K562 (cell line): Measurements from ENCODE around the gene SLC30A1. TPM values are rescaled to one million over a fixed set of nuclear protein-coding genes. Genes with fewer than 3 reads are reported as not detected.

Source experiments
- ATAC-seq: fragments of 200-7000 bp; cut with Tn5 transposase; 3 replicates; pipeline ENCODE4 v1.9.1; 2020; ENCODE audit warnings: moderate library complexity
- BruUV-seq: library from RNA; stranded (reverse); fragments of 400-500 nt; replicated peaks from 2 replicates; lab custom pipeline; 2021; lab: Mats Ljungman, UMichigan
- CTCF ChIA-PET: fragments of 300-600 bp; formaldehyde crosslinking; extraction: SDS; loops from one replicate; lab custom pipeline; 2021; ENCODE audit warnings: low intra/inter-chr PET ratio; lab: Yijun Ruan, JAX
- POLR2A ChIA-PET: fragments of 300-600, 350-650 bp; sonication (Branson Sonifier 250); formaldehyde crosslinking; extraction: SDS; loops from one replicate; lab custom pipeline; 2021; ENCODE audit warnings: antibody characterized with exemption, inconsistent platforms; lab: Yijun Ruan, JAX
- DNase-seq, 4 experiments: peaks; one replicate each; pipeline versions ENCODE4 v3.0.0 to v3.0.0-alpha.2; 2011 to 2018; ENCODE audit warnings: low spot score in 3 of 4, mixed read lengths in 3 of 4; ENCODE audit errors: extremely low read depth in 1 of 4
- FAIRE-seq: peaks from 2 replicates; lab custom pipeline; 2011; peaks lifted over from hg19 to GRCh38; lab: Jason Lieb, UNC
- H2AFZ ChIP-seq: 2 replicates; pipeline ENCODE4 v1.6.0; 2011; ENCODE audit warnings: low read depth, low read length, control low read depth, inconsistent platforms
- H3K27ac ChIP-seq: fragments of 200-600 bp; 3 replicates; pipeline ENCODE4 v1.8.0; 2011; ENCODE audit warnings: low read depth, mild to moderate bottlenecking, control low read depth, inconsistent platforms, low read length, moderate library complexity, mixed read lengths; ENCODE audit errors: extremely low read depth
- H3K27me3 ChIP-seq, 2 experiments: fragments of 300-600 bp in 1 of 2; 2 replicates in 1 of 2; 3 replicates in 1 of 2; pipeline versions ENCODE4 v1.6.0 to v1.8.0; 2011; ENCODE audit warnings: inconsistent platforms in 2 of 2, low read length in 2 of 2, mild to moderate bottlenecking in 1 of 2, mixed read lengths in 1 of 2, moderate library complexity in 1 of 2; ENCODE audit not compliant: control insufficient read depth in 2 of 2, insufficient read depth in 2 of 2
- H3K36me3 ChIP-seq: fragments of 300-600 bp; 3 replicates; pipeline ENCODE4 v1.8.0; 2011; ENCODE audit warnings: mild to moderate bottlenecking, low read length, inconsistent platforms; ENCODE audit not compliant: control insufficient read depth, insufficient read depth
- H3K4me1 ChIP-seq, 2 experiments: fragments of 200-600 bp in 1 of 2; replicated peaks in 1 of 2; 2 replicates in 1 of 2; 3 replicates in 1 of 2; pipeline versions ENCODE4 v1.5.1 to v1.8.0; 2011; ENCODE audit warnings: inconsistent platforms in 2 of 2, low read length in 2 of 2, mild to moderate bottlenecking in 1 of 2, mixed read lengths in 1 of 2, moderate library complexity in 1 of 2; ENCODE audit not compliant: control insufficient read depth in 2 of 2, insufficient read depth in 2 of 2
- H3K4me2 ChIP-seq: 2 replicates; pipeline ENCODE4 v1.6.1; 2011; ENCODE audit warnings: low read length, control low read depth, inconsistent platforms, mixed read lengths; ENCODE audit not compliant: insufficient read depth
- H3K4me3 ChIP-seq: fragments of 200-600 bp; sonication (generic), shearing (Covaris generic); 2 replicates; pipeline ENCODE4 v1.5.1; 2016; ENCODE audit warnings: control low read depth, inconsistent platforms
- H3K79me2 ChIP-seq: fragments of 200-600 bp; 3 replicates; pipeline ENCODE4 v1.8.0; 2011; ENCODE audit warnings: low read length, inconsistent platforms; ENCODE audit not compliant: control insufficient read depth, insufficient read depth
- H3K9ac ChIP-seq, 2 experiments: 2 replicates each; pipeline versions ENCODE4 v1.6.0 to v1.6.1; 2011; ENCODE audit warnings: low read depth in 2 of 2, low read length in 2 of 2, control low read depth in 1 of 2, inconsistent platforms in 1 of 2, mild to moderate bottlenecking in 1 of 2, mixed read lengths in 1 of 2; ENCODE audit not compliant: insufficient read depth in 1 of 2
- H3K9me1 ChIP-seq: one replicate; pipeline ENCODE4 v1.6.0; 2011; ENCODE audit warnings: inconsistent platforms, mild to moderate bottlenecking, low read length, moderate library complexity; ENCODE audit not compliant: control insufficient read depth, insufficient read depth
- H3K9me3 ChIP-seq: replicated peaks from 2 replicates; pipeline ENCODE4 v1.5.1; 2011; ENCODE audit warnings: low read depth, low read length, inconsistent platforms; ENCODE audit not compliant: control insufficient read depth, insufficient read depth
- H4K20me1 ChIP-seq: replicated peaks from 2 replicates; pipeline ENCODE4 v1.6.1; 2011; ENCODE audit warnings: low read length, inconsistent platforms, mixed read lengths; ENCODE audit not compliant: control insufficient read depth, insufficient read depth
- HNRNPK ChIP-seq: fragments of 200-400 bp; formaldehyde crosslinking; IDR thresholded peaks from one replicate; pipeline ENCODE4 v1.6.1; 2018; ENCODE audit warnings: mild to moderate bottlenecking, low read depth, low read length; ENCODE audit not compliant: poor library complexity, severe bottlenecking
- IRF9 ChIP-seq: fragments of 450-650 bp; IDR thresholded peaks from 2 replicates; pipeline ENCODE4 v1.6.1; 2016; ENCODE audit warnings: missing biosample characterization, missing genetic modification characterization
- NKRF ChIP-seq: fragments of 450-650 bp; IDR thresholded peaks from 2 replicates; pipeline ENCODE4 v1.6.1; 2016; ENCODE audit warnings: borderline replicate concordance
- TAF7 ChIP-seq: fragments of 450-650 bp; IDR thresholded peaks from 2 replicates; pipeline ENCODE4 v1.6.1; 2016; ENCODE audit warnings: missing genetic modification characterization, missing compliant biosample characterization
- TRIM25 ChIP-seq: fragments of 450-650 bp; IDR thresholded peaks from 2 replicates; pipeline ENCODE4 v1.7.0; 2016; ENCODE audit warnings: borderline replicate concordance
- UBTF ChIP-seq, 2 experiments: IDR thresholded peaks; 2 replicates each; pipeline ENCODE4 v1.6.1; 2012; ENCODE audit warnings: improper control_type of control experiment in 2 of 2, low read depth in 2 of 2, low read length in 2 of 2, borderline replicate concordance in 1 of 2
- XRCC3 ChIP-seq: fragments of 450-650 bp; IDR thresholded peaks from 2 replicates; pipeline ENCODE4 v1.6.1; 2017; ENCODE audit warnings: mild to moderate bottlenecking, moderate library complexity
- ZBTB33 ChIP-seq: sonication (generic); formaldehyde crosslinking; IDR thresholded peaks from 2 replicates; pipeline ENCODE4 v1.8.1; 2023; ENCODE audit warnings: mild to moderate bottlenecking, missing genetic modification reagents
- ZC3H4 ChIP-seq: sonication (generic); formaldehyde crosslinking; IDR thresholded peaks from 2 replicates; pipeline ENCODE4 v1.9.0; 2021; ENCODE audit warnings: missing genetic modification reagents, borderline replicate concordance
- ZNF583 ChIP-seq: fragments of 250-450 bp; sonication (Bioruptor Pico); IDR thresholded peaks from 2 replicates; pipeline ENCODE4 v1.4.0; 2020
- WGBS: fragments of 100-300 bp; shearing (Covaris generic); methylation state at CpG from one replicate; pipeline ENCODE4 v1.1.6; 2016; ENCODE audit warnings: low coverage, mixed read lengths; ENCODE audit not compliant: insufficient coverage; ENCODE audit errors: missing lambda C conversion rate; 5-methylcytosine and 5-hydroxymethylcytosine counted together
- in situ Hi-C: fragments of 300-500 bp; cut with MboI; formaldehyde crosslinking; loops from 4 replicates; pipeline ENCODE4 v1.15.0; 2018; ENCODE audit warnings: inconsistent platforms, mixed read lengths
- intact Hi-C: fragments of 100-400 bp; cut with micrococcal nuclease; formaldehyde crosslinking; loops from 2 replicates; pipeline ENCODE4 v1.14.2; 2022
- polyA plus RNA-seq, 8 experiments: library from polyadenylated mRNA; depleted of rRNA in 4 of 8; stranded (reverse) in 5 of 8; unstranded in 3 of 8; fragments of >200 nt; fragmentation: Nextera tagmentation in 2 of 8; fragmentation: Illumina TruSeq in 1 of 8; extraction: Ambion mirVana in 2 of 8; extraction: Trizol in 1 of 8; gene quantifications; 2 replicates each; pipeline versions ENCODE4 v1.2.1 to v1.2.3, GENCODE V29; 2011 to 2014; ENCODE audit warnings: inconsistent platforms in 1 of 8, missing spikeins in 1 of 8
- total RNA-seq, 7 experiments: library from RNA; depleted of rRNA in 6 of 7; stranded (reverse); fragments of >200 nt in 6 of 7; fragmentation: Illumina TruSeq in 2 of 7; extraction: Trizol in 2 of 7; gene quantifications; 2 replicates each; pipeline versions ENCODE4 v1.2.1 to v1.2.3, GENCODE V29; 2011 to 2021; ENCODE audit warnings: low replicate concordance in 1 of 7

Gene SLC30A1
- total and polyA plus RNA-seq, 9 of the 15 experiments (the other 6 are each of a cell fraction or from before 2014, with no cell fraction given) = 4.1 to 14.4 (median 6.6) TPM

- TF ChIP-seq XRCC3 = no peak
- no peak for TF ChIP-seq UBTF (IDR thresholded peaks at IDR 0.05; ENCODE audit: borderline replicate concordance in 1 of 2, low read depth in 2 of 2, low read length in 2 of 2)
- TF ChIP-seq HNRNPK = no peak
- no peak for TF ChIP-seq ZC3H4 (CRISPR knock-in tag)
- TF ChIP-seq TAF7 = peak; percentile 71
- TF ChIP-seq IRF9 (tag) = peak; percentile 89
These were observed 53.8 kb downstream of the SLC30A1 start (continued) for GRCh38 chr1:211525101-211525676.

GRCh38 chr1:211524521-211524920 is 54.4 kb downstream of the SLC30A1 start:
- ATAC-seq (peak; percentile 11; the same call in 1 of the 3 replicates), FAIRE-seq (no peak), DNase-seq (no peak)
- intact Hi-C loops (no loop called here), in situ Hi-C loops (no loop called here)
- Histone ChIP-seq H3K4me2 (no peak overlapping the region), H3K9me1 (no peaks in the 10 kb centered on the region), H3K79me2 (no peaks in the 10 kb centered on the region), H3K27me3 (no peaks in the 10 kb centered on the region), H3K36me3 (no peaks in the 10 kb centered on the region), H3K9me3 (no peaks in the 10 kb centered on the region), H2AFZ (peak overlapping the region; percentile 48), H3K4me1 (peaks cover 10 to 13% of the 10 kb centered on the region in 2 experiments; a peak in 3 of 5 replicates), H3K27ac (no peak overlapping the region), H4K20me1 (no peaks in the 10 kb centered on the region), H3K9ac (peak overlapping the region in 1 of 2 experiments; percentile 72; a peak in 2 of 4 replicates), H3K4me3 (no peak overlapping the region)
- no TSS peak for BruUV-seq
- POLR2A ChIA-PET = interaction anchor here (0.6 to 1.5 kb wide), 7 partner anchors 11 to 1134 kb away, joined by 3 to 5 read pairs (median 4); no protein-coding TSS in a partner anchor
- CTCF ChIA-PET = no interaction called here
- 61% methylated on average over 10 of the region's 10 CpGs for WGBS
- no peak for TF ChIP-seq ZBTB33
- no peak for TF ChIP-seq NKRF
- no peak for TF ChIP-seq ZNF583 (CRISPR knock-in tag)
- no peak for TF ChIP-seq TRIM25
